ENCODE data around the gene LCN12. TPM values are rescaled to one million over a fixed set of nuclear protein-coding genes. Genes with fewer than 3 reads are reported as not detected.
A peak's percentile ranks its signal among the peaks of the same experiment; 100 is the strongest.

The LCN12 gene
- total RNA-seq, 1 donor from 2014 or later, result not detected

GRCh38 chr9:136960212-136960937, 8.3 kb downstream of the LCN12 start:
- Histone ChIP-seq H3K79me2 (ENCODE audit: low read depth) (no peaks in the 10 kb centered on the region), H3K4me2 (no peak overlapping the region), H4K20me1 (ENCODE audit: low read depth) (no peaks in the 10 kb centered on the region), H3K4me1 (no peaks in the 10 kb centered on the region), H2AFZ (replicated peaks) (no peak overlapping the region), H3K27ac (no peak overlapping the region), H3K27me3 (no peaks in the 10 kb centered on the region), H3K9me3 (ENCODE audit: low read depth) (no peaks in the 10 kb centered on the region), H3F3A (ENCODE audit: low read depth) (no peaks in the 10 kb centered on the region), H3K4me3 (no peak overlapping the region), H3K36me3 (no peaks in the 10 kb centered on the region), H3K9ac (no peak overlapping the region)
- peaks cover 3% of the 10 kb centered on the region for H3K36me3 Mint-ChIP-seq
- peaks cover 10% of the 10 kb centered on the region for H3K4me1 Mint-ChIP-seq
- TF ChIP-seq EZH2 (IDR thresholded peaks at IDR 0.05) (no peak), CTCF (IDR thresholded peaks at IDR 0.05) (no peak), EZH2phosphoT487 (IDR thresholded peaks at IDR 0.05) (no peak)
- DNase-seq (ENCODE audit: low spot score), result no peak
- no peaks in the 10 kb centered on the region for H3K9me3 Mint-ChIP-seq
- no peak overlapping the region for H3K4me3 Mint-ChIP-seq
- H3K27ac Mint-ChIP-seq, result peak overlapping the region; percentile 82
- H3K27me3 Mint-ChIP-seq (ENCODE audit: insufficient read depth, low read depth), result peaks cover 9% of the 10 kb centered on the region

GRCh38 chr9:136960938-136961275, 8.8 kb downstream of the LCN12 start:
- Histone ChIP-seq H3K36me3 (no peaks in the 10 kb centered on the region), H3K4me1 (peaks cover under 1% of the 10 kb centered on the region), H3K27ac (no peak overlapping the region), H3K4me2 (no peak overlapping the region), H3K27me3 (no peaks in the 10 kb centered on the region), H3F3A (ENCODE audit: low read depth) (no peaks in the 10 kb centered on the region), H4K20me1 (ENCODE audit: low read depth) (no peaks in the 10 kb centered on the region), H3K4me3 (no peak overlapping the region), H3K9ac (no peak overlapping the region), H3K79me2 (ENCODE audit: low read depth) (no peaks in the 10 kb centered on the region), H3K9me3 (ENCODE audit: low read depth) (no peaks in the 10 kb centered on the region), H2AFZ (replicated peaks) (no peak overlapping the region)
- H3K27me3 Mint-ChIP-seq (ENCODE audit: insufficient read depth, low read depth), result peaks cover 9% of the 10 kb centered on the region
- no peak overlapping the region for H3K4me3 Mint-ChIP-seq
- H3K36me3 Mint-ChIP-seq, result peaks cover 3% of the 10 kb centered on the region
- no peaks in the 10 kb centered on the region for H3K9me3 Mint-ChIP-seq
- TF ChIP-seq EZH2 (IDR thresholded peaks at IDR 0.05) (no peak), EZH2phosphoT487 (IDR thresholded peaks at IDR 0.05) (no peak), CTCF (IDR thresholded peaks at IDR 0.05) (no peak)
- peaks cover 14% of the 10 kb centered on the region for H3K4me1 Mint-ChIP-seq
- DNase-seq (ENCODE audit: low spot score), result no peak
- H3K27ac Mint-ChIP-seq, result no peak overlapping the region

- Histone ChIP-seq H3K9me3 (ENCODE audit: low read depth) (no peaks in the 10 kb centered on the region), H3K4me3 (no peak overlapping the region), H3F3A (ENCODE audit: low read depth) (no peaks in the 10 kb centered on the region), H3K79me2 (ENCODE audit: low read depth) (no peaks in the 10 kb centered on the region), H2AFZ (replicated peaks) (no peak overlapping the region), H3K4me2 (no peak overlapping the region), H4K20me1 (ENCODE audit: low read depth) (no peaks in the 10 kb centered on the region), H3K36me3 (no peaks in the 10 kb centered on the region), H3K27me3 (no peaks in the 10 kb centered on the region), H3K4me1 (peaks cover 6% of the 10 kb centered on the region), H3K9ac (no peak overlapping the region), H3K27ac (no peak overlapping the region)
- H3K27me3 Mint-ChIP-seq (ENCODE audit: insufficient read depth, low read depth), result peaks cover 8% of the 10 kb centered on the region
- no peak for TF ChIP-seq EZH2 (IDR thresholded peaks at IDR 0.05)
- TF ChIP-seq CTCF (IDR thresholded peaks at IDR 0.05), result no peak
- no peak for TF ChIP-seq EZH2phosphoT487 (IDR thresholded peaks at IDR 0.05)
- H3K27ac Mint-ChIP-seq, result no peak overlapping the region
- no peak for DNase-seq (ENCODE audit: low spot score)
- peaks cover 19% of the 10 kb centered on the region for H3K4me1 Mint-ChIP-seq
- H3K36me3 Mint-ChIP-seq, result peaks cover 2% of the 10 kb centered on the region
- H3K4me3 Mint-ChIP-seq, result no peak overlapping the region
- no peaks in the 10 kb centered on the region for H3K9me3 Mint-ChIP-seq
Observed at GRCh38 chr9:136961279-136962065, 9.4 kb downstream of the LCN12 start.

All from neural progenitor cell (in vitro differentiated cells).